Measurements from ENCODE around the gene MYOZ1.

GRCh38 chr10:73655257-73655989 lies 14.1 kb upstream of the MYOZ1 start:
- TF ChIP-seq SNAI2 (CRISPR knock-in tag; IDR thresholded peaks at IDR 0.05) (no peak), ARNTL (CRISPR knock-in tag; IDR thresholded peaks at IDR 0.05; ENCODE audit: borderline replicate concordance, low read depth) (no peak)
